22Rv1 (cell line): ENCODE results near the gene SND1.

Experiments used
- H3K27ac ChIP-seq: fragments of 450-650 bp; 2 replicates; pipeline ENCODE4 v1.5.1; 2017
- ZFX ChIP-seq: fragments of 450-650 bp; IDR thresholded peaks from 2 replicates; pipeline ENCODE4 v1.6.1; 2017; ENCODE audit warnings: antibody characterized with exemption, borderline replicate concordance
- TF ChIP-seq, protein P1 (sequence below): fragments of 450-650 bp; IDR thresholded peaks from 2 replicates; pipeline ENCODE4 v1.5.1; 2017; ENCODE audit warnings: mild to moderate bottlenecking

SND1 gene

DNA sequence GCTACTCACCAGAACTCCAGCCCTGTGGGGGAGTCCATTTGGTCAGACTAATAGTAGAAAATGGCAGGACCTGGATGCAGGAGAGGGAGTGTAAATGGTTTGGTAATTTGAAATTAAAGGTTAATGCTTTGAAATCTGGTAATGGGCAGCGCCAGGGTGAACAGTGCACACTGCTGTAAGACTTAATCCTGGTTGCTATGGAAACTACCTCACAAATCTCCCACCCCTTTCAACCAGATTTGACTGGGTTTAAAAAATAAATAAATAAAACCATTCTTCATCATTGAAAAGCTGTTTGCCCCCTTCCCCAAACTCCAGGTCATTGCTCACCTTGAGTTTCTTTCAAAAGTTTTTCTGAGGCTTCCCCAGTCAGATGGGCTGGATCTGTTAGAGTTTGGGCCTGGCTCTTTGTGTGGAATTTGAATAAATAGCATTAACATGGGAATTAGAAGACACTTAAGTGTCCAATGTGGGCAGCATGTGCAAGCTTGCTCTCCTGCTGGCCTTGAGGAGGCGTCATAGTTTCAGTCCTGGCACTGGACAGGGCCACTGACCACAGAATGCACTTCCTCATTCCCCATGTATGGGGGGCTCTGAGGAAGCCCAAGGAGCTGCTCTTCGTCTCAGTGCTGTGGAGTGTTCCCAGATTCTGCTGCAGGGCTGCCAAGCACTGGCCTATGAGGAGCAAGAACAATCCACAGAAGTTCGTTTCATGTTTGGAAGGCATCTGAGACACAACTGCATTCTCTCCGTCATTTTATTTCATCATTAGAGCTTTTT is 288.6 kb downstream of the SND1 start:
- TF ChIP-seq ZFX = no peak
- TF ChIP-seq, protein P1, sequence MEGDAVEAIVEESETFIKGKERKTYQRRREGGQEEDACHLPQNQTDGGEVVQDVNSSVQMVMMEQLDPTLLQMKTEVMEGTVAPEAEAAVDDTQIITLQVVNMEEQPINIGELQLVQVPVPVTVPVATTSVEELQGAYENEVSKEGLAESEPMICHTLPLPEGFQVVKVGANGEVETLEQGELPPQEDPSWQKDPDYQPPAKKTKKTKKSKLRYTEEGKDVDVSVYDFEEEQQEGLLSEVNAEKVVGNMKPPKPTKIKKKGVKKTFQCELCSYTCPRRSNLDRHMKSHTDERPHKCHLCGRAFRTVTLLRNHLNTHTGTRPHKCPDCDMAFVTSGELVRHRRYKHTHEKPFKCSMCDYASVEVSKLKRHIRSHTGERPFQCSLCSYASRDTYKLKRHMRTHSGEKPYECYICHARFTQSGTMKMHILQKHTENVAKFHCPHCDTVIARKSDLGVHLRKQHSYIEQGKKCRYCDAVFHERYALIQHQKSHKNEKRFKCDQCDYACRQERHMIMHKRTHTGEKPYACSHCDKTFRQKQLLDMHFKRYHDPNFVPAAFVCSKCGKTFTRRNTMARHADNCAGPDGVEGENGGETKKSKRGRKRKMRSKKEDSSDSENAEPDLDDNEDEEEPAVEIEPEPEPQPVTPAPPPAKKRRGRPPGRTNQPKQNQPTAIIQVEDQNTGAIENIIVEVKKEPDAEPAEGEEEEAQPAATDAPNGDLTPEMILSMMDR = no peak
- H3K27ac ChIP-seq = no peak overlapping the region

DNA sequence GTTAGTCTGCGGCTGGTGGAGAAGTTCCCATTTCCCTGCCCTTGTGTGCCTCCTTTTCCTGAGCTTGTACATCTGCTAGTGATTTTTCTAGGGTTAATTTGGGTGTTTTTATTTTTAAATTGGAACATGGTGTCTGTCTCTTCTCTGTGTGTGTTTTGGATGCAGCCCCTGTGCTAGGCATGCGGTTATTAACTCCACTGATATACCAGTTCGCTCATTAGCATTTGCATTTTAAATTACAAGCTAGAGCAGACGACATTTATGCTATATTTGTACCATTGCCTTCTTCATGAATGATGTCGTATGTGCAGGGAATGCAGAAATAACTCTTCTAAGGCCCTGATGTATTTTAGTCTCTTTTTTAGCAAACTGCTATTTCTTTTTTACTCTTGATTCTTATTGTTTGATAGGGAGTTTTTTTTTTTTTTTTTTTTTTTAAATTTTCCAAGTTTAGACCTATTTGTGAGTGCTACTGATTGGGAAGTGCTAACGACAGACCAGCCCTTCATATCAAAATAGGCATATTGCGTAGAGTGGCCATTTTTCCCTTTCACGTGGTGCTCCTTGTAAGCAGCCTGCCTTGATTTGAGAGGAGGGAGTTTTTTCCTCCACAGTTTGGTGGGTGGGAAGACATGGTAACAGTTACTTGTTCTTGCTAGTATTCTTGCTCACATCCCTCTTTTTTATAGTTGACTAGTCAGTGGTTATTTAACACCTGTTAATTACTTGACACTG is 289.6 kb downstream of the SND1 start:
- H3K27ac ChIP-seq = no peak overlapping the region
- TF ChIP-seq ZFX = no peak
- TF ChIP-seq, protein P1 = no peak

DNA sequence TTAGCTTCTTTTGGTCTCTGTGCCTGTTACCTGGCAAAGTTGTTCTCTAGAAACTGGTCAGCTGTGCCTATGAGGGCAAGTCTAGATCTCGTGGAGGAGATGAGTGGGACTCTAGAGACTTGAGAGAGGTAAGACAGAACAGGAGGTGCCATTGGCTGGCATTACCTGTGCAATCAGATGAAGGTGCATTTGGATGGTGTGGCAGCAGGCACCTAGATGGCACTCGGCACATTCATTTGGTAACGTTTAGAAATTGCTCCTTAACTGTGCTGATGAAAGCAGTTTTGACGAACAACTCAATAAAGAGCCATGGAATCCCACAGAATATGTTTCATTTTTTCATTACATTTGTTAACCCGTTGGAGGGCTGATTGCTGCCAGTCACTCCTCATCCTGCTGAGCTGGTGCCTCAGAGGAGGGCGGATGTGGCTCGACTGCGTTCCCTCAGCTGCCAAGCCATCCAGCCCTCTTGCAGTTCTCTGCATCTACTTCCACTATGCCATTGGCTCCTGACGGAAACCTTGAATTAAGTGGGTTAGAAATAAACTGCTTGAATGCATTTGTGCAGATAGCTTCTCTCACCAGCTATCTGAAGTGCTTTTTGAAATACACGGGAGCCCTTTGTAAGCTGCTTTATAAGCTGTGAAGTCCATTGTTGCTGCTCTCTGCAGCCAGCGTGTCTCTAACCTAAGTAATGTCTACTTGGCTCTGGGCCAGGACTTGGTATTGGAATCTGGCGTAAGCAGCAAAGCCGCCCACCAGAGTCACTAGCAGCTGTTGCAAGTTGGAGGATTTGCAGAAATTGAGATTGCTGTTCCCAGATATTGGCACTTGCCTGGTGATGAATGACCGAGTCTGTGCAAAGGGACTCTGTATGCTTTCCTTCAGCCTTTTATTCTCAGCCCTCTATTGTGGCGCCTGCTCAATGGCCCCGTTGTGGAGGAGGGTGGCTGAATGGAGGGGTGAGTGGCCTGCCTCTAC is 291.8 kb downstream of the SND1 start:
- TF ChIP-seq ZFX = no peak
- TF ChIP-seq, protein P1 = no peak
- H3K27ac ChIP-seq = no peak overlapping the region

DNA sequence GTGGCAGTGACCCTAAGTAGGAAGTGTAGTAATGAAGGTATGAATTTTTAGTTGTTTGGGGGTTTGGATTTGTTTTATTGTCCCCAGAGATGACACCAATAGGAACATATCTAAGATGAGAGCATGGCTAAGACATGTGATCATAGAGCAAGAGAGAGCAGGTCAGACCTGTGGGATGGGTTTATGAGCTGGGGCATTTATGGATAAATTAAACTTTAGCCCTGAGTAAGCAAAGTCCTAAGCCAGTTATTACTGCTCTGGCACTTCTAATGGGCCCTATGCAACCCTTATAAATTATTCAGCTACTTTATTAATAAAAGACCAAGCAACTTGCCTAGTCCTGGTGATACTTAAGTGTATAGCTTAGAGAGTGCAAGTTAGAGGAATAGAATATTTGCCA is 294.1 kb downstream of the SND1 start:
- H3K27ac ChIP-seq = no peak overlapping the region
- TF ChIP-seq, protein P1 = no peak
- no peak for TF ChIP-seq ZFX

DNA sequence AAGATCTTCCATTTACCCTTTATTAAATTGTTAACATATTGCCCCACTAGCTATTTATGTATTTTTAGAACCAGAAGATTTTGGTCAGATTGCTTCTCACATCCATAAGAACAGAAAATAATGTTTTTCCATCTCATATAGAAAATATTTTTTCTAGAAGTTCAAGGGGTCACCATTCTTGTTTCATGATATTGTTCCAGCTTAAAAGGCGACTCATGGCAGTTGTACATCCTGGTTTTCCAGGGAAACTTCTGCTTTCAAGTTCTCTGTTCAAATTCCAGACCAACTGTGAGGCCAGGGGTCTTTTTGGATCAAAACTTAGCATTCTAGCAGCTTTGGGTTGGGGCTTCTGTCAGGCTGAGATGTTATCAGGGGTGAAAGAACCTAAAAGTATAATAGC is 294.9 kb downstream of the SND1 start:
- TF ChIP-seq, protein P1 = no peak
- no peak for TF ChIP-seq ZFX
- no peak overlapping the region for H3K27ac ChIP-seq

DNA sequence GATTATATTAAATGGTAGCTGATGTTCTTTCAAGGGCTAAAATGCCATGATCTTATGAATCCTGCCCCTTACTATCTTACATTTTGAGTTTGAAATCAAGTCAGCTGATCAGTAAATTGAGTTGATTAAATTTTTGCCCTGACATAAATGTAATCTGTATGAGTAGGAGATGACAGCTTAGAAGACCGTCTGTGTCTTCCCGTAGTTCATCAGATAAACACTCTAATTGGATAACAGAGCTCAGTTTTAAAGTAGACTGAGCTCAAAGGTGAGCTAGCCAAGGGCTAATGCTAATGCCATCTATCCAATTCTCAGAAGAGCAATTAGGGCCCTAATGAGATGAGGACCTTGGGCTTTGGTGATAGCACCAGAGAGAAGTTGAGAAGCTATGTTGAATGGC is 296.3 kb downstream of the SND1 start:
- TF ChIP-seq, protein P1 = no peak
- TF ChIP-seq ZFX = no peak

More for the DNA sequence above, 296.3 kb downstream of the SND1 start:
- H3K27ac ChIP-seq = no peak overlapping the region
